ENCODE data around the gene MPLKIP.
"Not testable (repeated sequence)": the region's sequence is repeated elsewhere in the genome, so short reads cannot be mapped to it uniquely, and the experiment has no call there.

The MPLKIP gene

GRCh38 chr7:40138973-40139372, 4.6 kb upstream of the MPLKIP start:
- no peak overlapping the region for H3K4me3 ChIP-seq (ENCODE audit: control insufficient read depth, low read depth, low read length)
- TF ChIP-seq, protein P1, sequence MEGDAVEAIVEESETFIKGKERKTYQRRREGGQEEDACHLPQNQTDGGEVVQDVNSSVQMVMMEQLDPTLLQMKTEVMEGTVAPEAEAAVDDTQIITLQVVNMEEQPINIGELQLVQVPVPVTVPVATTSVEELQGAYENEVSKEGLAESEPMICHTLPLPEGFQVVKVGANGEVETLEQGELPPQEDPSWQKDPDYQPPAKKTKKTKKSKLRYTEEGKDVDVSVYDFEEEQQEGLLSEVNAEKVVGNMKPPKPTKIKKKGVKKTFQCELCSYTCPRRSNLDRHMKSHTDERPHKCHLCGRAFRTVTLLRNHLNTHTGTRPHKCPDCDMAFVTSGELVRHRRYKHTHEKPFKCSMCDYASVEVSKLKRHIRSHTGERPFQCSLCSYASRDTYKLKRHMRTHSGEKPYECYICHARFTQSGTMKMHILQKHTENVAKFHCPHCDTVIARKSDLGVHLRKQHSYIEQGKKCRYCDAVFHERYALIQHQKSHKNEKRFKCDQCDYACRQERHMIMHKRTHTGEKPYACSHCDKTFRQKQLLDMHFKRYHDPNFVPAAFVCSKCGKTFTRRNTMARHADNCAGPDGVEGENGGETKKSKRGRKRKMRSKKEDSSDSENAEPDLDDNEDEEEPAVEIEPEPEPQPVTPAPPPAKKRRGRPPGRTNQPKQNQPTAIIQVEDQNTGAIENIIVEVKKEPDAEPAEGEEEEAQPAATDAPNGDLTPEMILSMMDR (conservative IDR thresholded peaks at IDR 0.05; ENCODE audit: control insufficient read depth, insufficient read depth, low read depth, low read length), result no peak
- DNase-seq (ENCODE audit: low read depth), result no peak

GRCh38 chr7:40137563-40137962, 3.1 kb upstream of the MPLKIP start:
- DNase-seq (ENCODE audit: low read depth), result no peak
- no peak overlapping the region for H3K4me3 ChIP-seq (ENCODE audit: control insufficient read depth, low read depth, low read length)
- TF ChIP-seq, protein P1 (conservative IDR thresholded peaks at IDR 0.05; ENCODE audit: control insufficient read depth, insufficient read depth, low read depth, low read length), result no peak

GRCh38 chr7:40135317-40135610, 842 bp upstream of the MPLKIP start:
- TF ChIP-seq, protein P1 (conservative IDR thresholded peaks at IDR 0.05; ENCODE audit: control insufficient read depth, insufficient read depth, low read depth, low read length), result no peak
- DNase-seq (ENCODE audit: low read depth), result peak; percentile 10
- peak overlapping the region; percentile 95 for H3K4me3 ChIP-seq (ENCODE audit: control insufficient read depth, low read depth, low read length)

GRCh38 chr7:40133561-40134427, 628 bp downstream of the MPLKIP start:
- peak; percentile 31 for DNase-seq (ENCODE audit: low read depth)
- H3K4me3 ChIP-seq (ENCODE audit: control insufficient read depth, low read depth, low read length), result peak overlapping the region; percentile 95
- TF ChIP-seq, protein P1 (conservative IDR thresholded peaks at IDR 0.05; ENCODE audit: control insufficient read depth, insufficient read depth, low read depth, low read length), result no peak

DNA sequence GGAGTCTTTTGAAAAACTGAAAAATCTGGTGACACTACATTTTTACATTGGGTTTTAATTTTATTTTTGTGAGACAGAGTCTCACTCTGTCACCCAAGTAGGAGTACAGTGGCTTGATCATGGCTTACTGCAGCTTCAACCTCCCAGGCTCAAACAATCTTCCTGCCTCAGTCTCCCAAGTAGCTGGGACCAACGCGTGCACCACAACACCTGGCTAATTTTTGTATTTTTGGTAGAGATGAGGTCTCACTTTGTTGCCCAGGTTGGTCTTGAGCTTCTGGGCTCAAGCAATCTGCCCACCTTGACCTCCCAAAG, 11.5 kb downstream of the MPLKIP start:
- no peak overlapping the region for H3K4me3 ChIP-seq (ENCODE audit: control insufficient read depth, low read depth, low read length)
- no peak for DNase-seq (ENCODE audit: low read depth)
- TF ChIP-seq, protein P1 (conservative IDR thresholded peaks at IDR 0.05; ENCODE audit: control insufficient read depth, insufficient read depth, low read depth, low read length), result no peak

GRCh38 chr7:40122100-40122939, 12.1 kb downstream of the MPLKIP start:
- H3K4me3 ChIP-seq (ENCODE audit: control insufficient read depth, low read depth, low read length); DNase-seq (ENCODE audit: low read depth): not testable (repeated sequence)

DNA sequence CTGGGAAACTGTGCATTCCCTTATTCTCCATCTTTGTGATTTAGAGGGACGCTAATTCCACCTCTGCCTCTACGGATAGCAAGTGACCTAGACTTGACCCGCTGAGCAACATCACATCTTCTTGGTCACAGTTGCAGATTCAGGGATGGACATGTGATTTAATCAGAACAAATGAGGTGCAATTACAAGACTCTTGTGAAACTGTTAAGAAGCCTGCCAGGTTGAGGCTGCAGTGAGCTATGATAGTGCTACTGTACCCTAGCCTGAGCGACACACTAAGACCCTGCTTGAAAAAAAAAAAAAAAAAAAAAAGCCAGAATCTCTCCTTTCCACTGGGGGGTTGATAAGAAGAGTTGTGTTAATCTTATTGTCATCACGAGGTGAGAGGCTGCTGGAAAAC, 14.4 kb downstream of the MPLKIP start:
- DNase-seq (ENCODE audit: low read depth), result no peak
- no peak overlapping the region for H3K4me3 ChIP-seq (ENCODE audit: control insufficient read depth, low read depth, low read length)
- TF ChIP-seq, protein P1 (conservative IDR thresholded peaks at IDR 0.05; ENCODE audit: control insufficient read depth, insufficient read depth, low read depth, low read length), result no peak

DNA sequence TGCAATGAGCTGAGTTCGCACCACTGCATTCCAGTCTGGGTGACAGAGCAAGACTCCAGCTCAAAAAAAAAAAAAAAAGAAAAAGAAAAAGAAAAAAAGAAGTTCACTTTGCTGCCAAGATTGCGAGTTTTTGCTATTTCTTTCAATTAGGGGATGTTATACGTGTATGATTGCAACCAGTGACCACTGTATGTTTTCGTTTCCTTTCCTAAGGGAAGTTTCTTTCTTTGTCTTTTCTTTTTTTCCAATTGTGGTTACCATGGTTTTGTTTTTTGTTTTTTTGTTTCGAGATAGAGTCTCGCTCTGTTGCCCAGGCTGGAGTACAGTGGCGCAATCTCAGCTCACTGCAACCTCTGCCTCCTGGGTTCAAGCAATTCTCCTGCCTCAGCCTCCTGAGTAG, 16.2 kb downstream of the MPLKIP start:
- not testable (repeated sequence) for H3K4me3 ChIP-seq (ENCODE audit: control insufficient read depth, low read depth, low read length); DNase-seq (ENCODE audit: low read depth)

GRCh38 chr7:40117199-40117598, 17.2 kb downstream of the MPLKIP start:
- DNase-seq (ENCODE audit: low read depth); H3K4me3 ChIP-seq (ENCODE audit: control insufficient read depth, low read depth, low read length): not testable (repeated sequence)
